ENCODE results near the gene THY1. TPM values are rescaled to one million over a fixed set of nuclear protein-coding genes. Genes with fewer than 3 reads are reported as not detected.
"Not testable (repeated sequence)": the region's sequence is repeated elsewhere in the genome, so short reads cannot be mapped to it uniquely, and the experiment has no call there.

THY1 gene
- total RNA-seq, 2 experiments from 2014 or later = 0.18 to 0.91 TPM

GRCh38 chr11:119441898-119442243, 18.9 kb upstream of the THY1 start:
- POLR2A ChIA-PET = no interaction called here
- H3K36me3 Mint-ChIP-seq (ENCODE audit: low read depth) = peaks cover 4% of the 10 kb centered on the region
- peaks cover 21% of the 10 kb centered on the region for H3K27me3 Mint-ChIP-seq
- intact Hi-C loops (cut with DNase I, micrococcal nuclease) = no loop called here
- no peak overlapping the region for H3K27ac Mint-ChIP-seq
- DNase-seq = no peak
- H3K9me3 Mint-ChIP-seq (ENCODE audit: low read depth) = no peaks in the 10 kb centered on the region
- ATAC-seq = no peak
- CTCF ChIA-PET = interaction anchor here (0.5 kb wide), 1 partner anchor 12 kb away, joined by 3 read pairs; no protein-coding TSS in a partner anchor
- no peak overlapping the region for H3K4me3 Mint-ChIP-seq
- H3K4me1 Mint-ChIP-seq = peaks cover 11% of the 10 kb centered on the region

DNA sequence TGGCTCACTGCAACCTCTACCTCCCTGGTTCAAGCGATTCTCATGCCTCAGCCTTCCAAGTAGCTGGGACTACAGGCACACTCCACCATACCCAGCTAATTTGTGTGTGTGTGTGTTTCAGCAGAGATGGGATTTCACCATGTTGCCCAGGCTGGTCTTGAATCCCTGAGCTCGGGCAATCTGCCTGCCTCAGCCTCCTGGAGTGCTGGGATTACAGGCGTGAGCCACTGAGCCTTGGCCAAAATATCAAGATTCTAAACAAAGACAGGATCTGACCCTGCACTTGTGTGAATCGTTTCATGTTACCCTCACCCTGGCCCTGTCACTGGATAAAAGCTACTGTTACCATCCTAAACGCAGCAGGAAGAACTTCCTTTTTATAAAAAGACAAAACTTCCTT, 15.6 kb upstream of the THY1 start:
- Mint-ChIP-seq H3K27ac (no peak overlapping the region), H3K9me3 (ENCODE audit: low read depth) (no peaks in the 10 kb centered on the region), H3K27me3 (peaks cover 17% of the 10 kb centered on the region), H3K4me3 (no peak overlapping the region), H3K4me1 (peaks cover 11% of the 10 kb centered on the region), H3K36me3 (ENCODE audit: low read depth) (peaks cover 5% of the 10 kb centered on the region)
- CTCF ChIA-PET = interaction anchor here (0.5 to 1.2 kb wide), 2 partner anchors 13 to 100 kb away, joined by 4 to 6 read pairs; no protein-coding TSS in a partner anchor
- intact Hi-C loops (cut with DNase I, micrococcal nuclease) = no loop called here
- POLR2A ChIA-PET = no interaction called here
- ATAC-seq = no peak
- DNase-seq = no peak

DNA sequence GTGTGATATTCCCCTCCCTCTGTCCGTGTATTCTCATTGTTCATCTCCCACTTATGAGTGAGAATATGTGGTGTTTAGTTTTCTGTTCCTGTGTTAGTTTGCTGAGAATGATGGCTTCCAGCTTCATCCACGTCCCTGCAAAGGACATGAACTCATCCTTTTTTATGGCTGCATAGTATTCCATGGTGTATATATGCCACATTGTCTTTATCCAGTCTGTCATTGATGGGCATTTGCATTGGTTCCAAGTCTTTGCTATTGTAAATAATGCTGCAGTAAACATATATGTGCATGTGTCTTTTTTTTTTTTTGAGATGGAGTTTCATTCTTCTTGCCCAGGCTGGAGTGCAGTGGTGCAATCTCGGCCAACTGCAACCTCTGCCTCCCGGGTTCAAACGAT, 14.5 kb upstream of the THY1 start:
- Mint-ChIP-seq H3K4me1 (peaks cover 11% of the 10 kb centered on the region), H3K27me3 (peaks cover 17% of the 10 kb centered on the region)
- H3K4me3 Mint-ChIP-seq; H3K36me3 Mint-ChIP-seq (ENCODE audit: low read depth); CTCF ChIA-PET; ATAC-seq; POLR2A ChIA-PET; DNase-seq; H3K9me3 Mint-ChIP-seq (ENCODE audit: low read depth); intact Hi-C loops (cut with DNase I, micrococcal nuclease); H3K27ac Mint-ChIP-seq: not testable (repeated sequence)

DNA sequence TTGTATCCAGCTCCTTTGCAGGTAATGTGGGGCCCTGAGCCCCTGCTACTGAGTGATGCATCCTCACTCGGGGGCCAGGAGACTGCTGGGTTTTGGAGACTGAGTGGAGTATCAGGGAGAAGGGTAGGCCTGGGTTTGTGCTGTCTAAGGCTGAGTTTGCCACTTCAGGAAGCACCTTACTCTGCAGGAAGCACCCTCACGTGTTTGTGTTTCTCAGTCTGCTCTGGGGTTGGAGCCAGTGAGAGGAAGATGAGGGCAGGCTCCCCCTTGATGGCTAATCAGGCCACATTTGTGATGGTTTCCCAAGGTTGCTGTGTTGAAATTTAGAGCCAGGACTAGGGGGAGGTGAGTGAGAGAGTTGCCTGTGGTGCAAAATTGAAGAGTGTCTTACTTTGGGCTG, 13.7 kb upstream of the THY1 start:
- H3K4me1 Mint-ChIP-seq = peaks cover 11% of the 10 kb centered on the region
- H3K36me3 Mint-ChIP-seq (ENCODE audit: low read depth) = peaks cover 5% of the 10 kb centered on the region
- H3K9me3 Mint-ChIP-seq (ENCODE audit: low read depth) = no peaks in the 10 kb centered on the region
- DNase-seq (no peak), ATAC-seq (no peak)
- no peak overlapping the region for H3K4me3 Mint-ChIP-seq
- intact Hi-C loops (cut with DNase I, micrococcal nuclease) = no loop called here
- H3K27me3 Mint-ChIP-seq = peaks cover 16% of the 10 kb centered on the region
- ChIA-PET CTCF (interaction anchor here (0.5 kb wide), 1 partner anchor 74 kb away, joined by 3 read pairs; no protein-coding TSS in a partner anchor), POLR2A (no interaction called here)
- no peak overlapping the region for H3K27ac Mint-ChIP-seq

DNA sequence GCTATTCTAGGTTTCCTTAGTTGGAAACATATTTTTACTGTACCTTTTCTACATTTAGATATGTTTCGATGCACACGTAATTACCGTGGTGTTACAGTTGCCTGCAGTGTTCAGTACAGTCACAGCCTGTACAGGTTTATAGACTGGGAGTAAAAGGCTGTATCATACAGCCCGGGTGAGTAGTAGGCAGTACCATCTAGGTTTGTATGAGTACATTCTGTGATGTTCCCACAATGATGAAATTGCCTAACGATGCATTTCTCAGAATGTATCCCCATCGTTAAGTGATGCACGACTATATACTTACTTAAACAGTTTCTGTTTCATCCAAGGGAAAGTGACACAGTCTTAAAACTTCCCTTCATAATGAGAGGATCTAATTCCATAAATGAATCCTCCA, 13.1 kb upstream of the THY1 start:
- ATAC-seq (peak; percentile 58), DNase-seq (no peak)
- Mint-ChIP-seq H3K9me3 (ENCODE audit: low read depth) (no peaks in the 10 kb centered on the region), H3K27ac (no peak overlapping the region), H3K27me3 (peaks cover 20% of the 10 kb centered on the region), H3K4me3 (no peak overlapping the region), H3K36me3 (ENCODE audit: low read depth) (peaks cover 5% of the 10 kb centered on the region), H3K4me1 (peaks cover 7% of the 10 kb centered on the region)
- POLR2A ChIA-PET = no interaction called here
- intact Hi-C loops (cut with DNase I, micrococcal nuclease) = no loop called here
- CTCF ChIA-PET = interaction anchor here (0.5 kb wide), 1 partner anchor 74 kb away, joined by 3 read pairs; no protein-coding TSS in a partner anchor

DNA sequence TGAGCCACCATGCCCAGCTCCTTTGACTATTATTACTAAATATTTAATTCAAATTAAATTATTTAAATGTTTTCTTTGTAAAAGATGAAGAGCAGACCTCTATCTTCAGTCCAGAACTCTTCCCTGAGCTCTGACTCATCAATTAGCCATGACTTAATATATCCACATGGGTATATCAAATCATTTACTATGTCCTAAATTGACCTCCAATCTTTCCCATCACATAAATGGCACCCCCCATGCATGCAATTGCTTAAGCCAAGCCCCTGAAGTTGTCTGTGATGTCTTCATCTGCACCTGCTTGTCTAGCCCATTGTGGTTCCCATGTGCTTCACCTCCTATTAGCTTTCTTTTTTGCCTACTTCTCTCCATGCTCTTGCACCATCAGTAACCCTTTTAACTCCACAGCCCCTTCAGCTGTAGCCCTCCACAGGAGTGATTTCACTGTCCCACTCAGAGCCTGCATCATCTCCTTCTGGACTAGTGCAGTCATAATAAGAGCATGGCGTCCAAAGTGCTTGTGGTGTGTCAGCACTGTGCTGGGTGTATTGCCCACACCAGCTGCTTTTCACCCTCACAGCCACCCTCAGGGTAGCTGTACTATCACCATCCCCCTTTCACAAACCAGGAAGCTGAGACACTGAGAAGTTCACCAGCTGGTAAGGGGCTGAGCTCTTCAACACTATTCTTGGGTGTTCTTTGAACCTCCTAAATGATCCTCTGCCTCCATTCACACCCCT, 11.8 kb upstream of the THY1 start:
- intact Hi-C loops (cut with DNase I, micrococcal nuclease) = no loop called here
- H3K4me3 Mint-ChIP-seq = no peak overlapping the region
- peaks cover 5% of the 10 kb centered on the region for H3K36me3 Mint-ChIP-seq (ENCODE audit: low read depth)
- H3K27me3 Mint-ChIP-seq = peaks cover 28% of the 10 kb centered on the region
- DNase-seq (no peak), ATAC-seq (no peak)
- H3K27ac Mint-ChIP-seq = no peak overlapping the region
- CTCF ChIA-PET = interaction anchor here (0.7 to 1.1 kb wide), 2 partner anchors 24 to 79 kb away, joined by 3 to 4 read pairs; no protein-coding TSS in a partner anchor
- no peaks in the 10 kb centered on the region for H3K9me3 Mint-ChIP-seq (ENCODE audit: low read depth)
- no peaks in the 10 kb centered on the region for H3K4me1 Mint-ChIP-seq
- POLR2A ChIA-PET = no interaction called here

DNA sequence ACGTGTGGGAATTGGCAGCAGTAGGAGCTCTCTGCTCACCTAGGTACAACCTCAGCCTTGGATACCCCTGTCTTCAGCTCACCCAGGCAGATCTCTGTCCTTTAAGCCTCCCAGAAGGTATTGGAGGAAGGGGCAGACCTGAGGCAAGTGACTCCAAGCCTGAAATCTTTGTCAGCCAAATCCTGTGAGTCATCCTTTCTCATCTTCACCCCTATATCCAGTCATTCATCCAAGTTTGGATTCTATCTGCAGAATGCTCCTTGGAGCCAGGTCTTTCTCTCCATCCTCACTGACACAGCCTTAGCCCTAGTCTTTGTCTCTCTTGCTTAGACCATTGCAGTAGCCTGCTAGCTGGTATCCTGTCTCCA, 10.4 kb upstream of the THY1 start:
- Mint-ChIP-seq H3K9me3 (ENCODE audit: low read depth) (no peaks in the 10 kb centered on the region), H3K4me1 (no peaks in the 10 kb centered on the region), H3K4me3 (no peak overlapping the region), H3K27me3 (peaks cover 22% of the 10 kb centered on the region), H3K36me3 (ENCODE audit: low read depth) (peaks cover 5% of the 10 kb centered on the region), H3K27ac (no peak overlapping the region)
- ATAC-seq (no peak), DNase-seq (no peak)
- intact Hi-C loops (cut with DNase I, micrococcal nuclease) = no loop called here
- ChIA-PET CTCF (interaction anchor here (0.6 to 1.0 kb wide), 4 partner anchors 10 to 1626 kb away, joined by 3 to 4 read pairs (median 4); no protein-coding TSS in a partner anchor), POLR2A (no interaction called here)

GRCh38 chr11:119432484-119433357, 9.7 kb upstream of the THY1 start:
- peaks cover 22% of the 10 kb centered on the region for H3K27me3 Mint-ChIP-seq
- no peak for DNase-seq
- no peak for ATAC-seq
- H3K36me3 Mint-ChIP-seq (ENCODE audit: low read depth) = peaks cover 5% of the 10 kb centered on the region
- H3K4me3 Mint-ChIP-seq = no peak overlapping the region
- no peaks in the 10 kb centered on the region for H3K4me1 Mint-ChIP-seq
- ChIA-PET CTCF (interaction anchor here (0.6 to 1.0 kb wide), 5 partner anchors 10 to 1625 kb away, joined by 3 to 5 read pairs (median 3); no protein-coding TSS in a partner anchor), POLR2A (no interaction called here)
- no peak overlapping the region for H3K27ac Mint-ChIP-seq
- intact Hi-C loops (cut with DNase I, micrococcal nuclease) = no loop called here
- no peaks in the 10 kb centered on the region for H3K9me3 Mint-ChIP-seq (ENCODE audit: low read depth)

GRCh38 chr11:119431523-119431922, 8.6 kb upstream of the THY1 start:
- Mint-ChIP-seq H3K9me3 (ENCODE audit: low read depth) (no peaks in the 10 kb centered on the region), H3K27me3 (peaks cover 19% of the 10 kb centered on the region), H3K27ac (no peak overlapping the region), H3K4me1 (peaks cover 4% of the 10 kb centered on the region), H3K36me3 (ENCODE audit: low read depth) (no peaks in the 10 kb centered on the region), H3K4me3 (no peak overlapping the region)
- DNase-seq (no peak), ATAC-seq (no peak)
- POLR2A ChIA-PET = no interaction called here
- intact Hi-C loops (cut with DNase I, micrococcal nuclease) = no loop called here
- CTCF ChIA-PET = no interaction called here

GRCh38 chr11:119427279-119427678, 4.3 kb upstream of the THY1 start:
- ATAC-seq = no peak
- H3K4me1 Mint-ChIP-seq = peaks cover 13% of the 10 kb centered on the region
- no peak overlapping the region for H3K4me3 Mint-ChIP-seq
- H3K9me3 Mint-ChIP-seq (ENCODE audit: low read depth) = no peaks in the 10 kb centered on the region
- no peak for DNase-seq
- peaks cover 34% of the 10 kb centered on the region for H3K27me3 Mint-ChIP-seq
- H3K27ac Mint-ChIP-seq = no peak overlapping the region
- ChIA-PET CTCF (interaction anchor here (1.5 kb wide), 1 partner anchor 48 kb away, joined by 4 read pairs; no protein-coding TSS in a partner anchor), POLR2A (interaction anchor here (0.6 kb wide), 1 partner anchor 492 kb away, joined by 5 read pairs; no protein-coding TSS in a partner anchor)
- no peaks in the 10 kb centered on the region for H3K36me3 Mint-ChIP-seq (ENCODE audit: low read depth)
- intact Hi-C loops (cut with DNase I, micrococcal nuclease) = no loop called here

- Mint-ChIP-seq H3K36me3 (ENCODE audit: low read depth) (no peaks in the 10 kb centered on the region), H3K27ac (no peak overlapping the region), H3K9me3 (ENCODE audit: low read depth) (no peaks in the 10 kb centered on the region), H3K27me3 (peaks cover 40% of the 10 kb centered on the region), H3K4me1 (peaks cover 20% of the 10 kb centered on the region), H3K4me3 (no peak overlapping the region)
- ChIA-PET POLR2A (interaction anchor here (0.6 kb wide), 1 partner anchor 254 kb away, joined by 5 read pairs; no protein-coding TSS in a partner anchor), CTCF (interaction anchor here (0.7 to 1.5 kb wide), 2 partner anchors 13 to 49 kb away, joined by 4 read pairs; no protein-coding TSS in a partner anchor)
- intact Hi-C loops (cut with DNase I, micrococcal nuclease) = no loop called here
- DNase-seq (no peak), ATAC-seq (peak; percentile 3)
Observed at GRCh38 chr11:119426142-119426541, 3.2 kb upstream of the THY1 start.

All from activated CD4-positive, alpha-beta T cell treated with anti-CD3 and anti-CD28 coated beads for 36 hours (primary cell).